NCI-H460 (cell line): ENCODE measurements around the gene OR2T5. TPM values are rescaled to one million over a fixed set of nuclear protein-coding genes. Genes with fewer than 3 reads are reported as not detected.
"Not testable (repeated sequence)": the region's sequence is repeated elsewhere in the genome, so short reads cannot be mapped to it uniquely, and the experiment has no call there.

Experiments
- DNase-seq: peaks from one replicate; pipeline ENCODE4 v3.0.0-alpha.2; 2016; ENCODE audit warnings: low read depth; ENCODE audit errors: extremely low read depth
- polyA plus RNA-seq: library from polyadenylated mRNA; depleted of rRNA; stranded (reverse); fragments of >200 nt; gene quantifications from 2 replicates; pipeline ENCODE4 v1.2.3, GENCODE V29; 2014; cell fraction: nucleus; rRNA removed
- total RNA-seq: library from RNA; depleted of rRNA; stranded (reverse); fragments of >200 nt; shearing (Covaris generic); gene quantifications from 2 replicates; pipeline ENCODE4 v1.2.3, GENCODE V29; 2014; rRNA removed

OR2T5 gene
- not detected in 2 replicates for total RNA-seq
- polyA plus RNA-seq, result not detected in 2 replicates

- DNase-seq, result not testable (repeated sequence)
Observed at GRCh38 chr1:248488289-248488688, at the start of gene OR2T5. Gene OR2T5 (plus strand): TSS chr1:248488589. CDS start chr1:248488589, 0 bp downstream.

- not testable (repeated sequence) for DNase-seq
Observed at GRCh38 chr1:248438668-248439067, 49.7 kb upstream of the OR2T5 start.

GRCh38 chr1:248439283-248439682, 49.1 kb upstream of the OR2T5 start:
- not testable (repeated sequence) for DNase-seq

GRCh38 chr1:248442500-248443277, 45.7 kb upstream of the OR2T5 start:
- not testable (repeated sequence) for DNase-seq

GRCh38 chr1:248444603-248445002, 43.8 kb upstream of the OR2T5 start:
- not testable (repeated sequence) for DNase-seq

GRCh38 chr1:248445399-248445798, 43.0 kb upstream of the OR2T5 start, which contains the start of gene OR2T2:
Gene OR2T2 (plus strand): TSS chr1:248445637. CDS start chr1:248452798, 7,161 bp downstream.
- not testable (repeated sequence) for DNase-seq

GRCh38 chr1:248448409-248449074, 39.8 kb upstream of the OR2T5 start:
- DNase-seq, result not testable (repeated sequence)

- not testable (repeated sequence) for DNase-seq
Observed at GRCh38 chr1:248449821-248450465, 38.4 kb upstream of the OR2T5 start.

- DNase-seq, result not testable (repeated sequence)
Observed at GRCh38 chr1:248450466-248451145, 37.8 kb upstream of the OR2T5 start.

- not testable (repeated sequence) for DNase-seq
Observed at GRCh38 chr1:248453619-248454018, 34.8 kb upstream of the OR2T5 start.

GRCh38 chr1:248455045-248455444, 33.3 kb upstream of the OR2T5 start:
- not testable (repeated sequence) for DNase-seq

GRCh38 chr1:248456635-248457034, 31.8 kb upstream of the OR2T5 start:
- not testable (repeated sequence) for DNase-seq

GRCh38 chr1:248459117-248459516, 29.3 kb upstream of the OR2T5 start:
- not testable (repeated sequence) for DNase-seq

- DNase-seq, result no peak
Observed at GRCh38 chr1:248471154-248471553, 17.2 kb upstream of the OR2T5 start.

GRCh38 chr1:248472111-248472510, 16.3 kb upstream of the OR2T5 start:
- DNase-seq, result not testable (repeated sequence)

- DNase-seq, result not testable (repeated sequence)
Observed at GRCh38 chr1:248473051-248473450, 15.3 kb upstream of the OR2T5 start, which contains the start of gene OR2T3. Gene OR2T3 (plus strand): TSS chr1:248473351. CDS start chr1:248473351, 0 bp downstream.

GRCh38 chr1:248475660-248476059, 12.7 kb upstream of the OR2T5 start:
- not testable (repeated sequence) for DNase-seq

- not testable (repeated sequence) for DNase-seq
Observed at GRCh38 chr1:248481686-248482579, 6.5 kb upstream of the OR2T5 start.

GRCh38 chr1:248496661-248497060, 8.3 kb downstream of the OR2T5 start:
- DNase-seq, result not testable (repeated sequence)
